SK-N-SH (cell line): ENCODE data around the gene SSC4D.
"Not testable (repeated sequence)": the region's sequence is repeated elsewhere in the genome, so short reads cannot be mapped to it uniquely, and the experiment has no call there.

Source experiments
- CTCF ChIP-seq: fragments of 200-600 bp; sonication (generic); IDR thresholded peaks from 2 replicates; pipeline ENCODE4 v1.6.1; 2017; ENCODE audit warnings: antibody characterized with exemption, mild to moderate bottlenecking, moderate library complexity
- EP300 ChIP-seq, 2 experiments: IDR thresholded peaks; 2 replicates each; pipeline versions ENCODE4 v1.4.0 to v1.6.1; 2012; ENCODE audit warnings: borderline replicate concordance in 1 of 2, low read depth in 1 of 2, low read length in 1 of 2
- EZH2phosphoT487 ChIP-seq: fragments of 200-600 bp; sonication (generic); IDR thresholded peaks from 2 replicates; pipeline ENCODE4 v1.6.1; 2017; ENCODE audit warnings: low read depth, mixed run types, mild to moderate bottlenecking, antibody characterized with exemption, moderate library complexity, borderline replicate concordance
- GABPA ChIP-seq: IDR thresholded peaks from 2 replicates; pipeline ENCODE4 v1.4.0; 2012; ENCODE audit warnings: low read depth, mild to moderate bottlenecking
- GATA2 ChIP-seq: sonication (generic); formaldehyde crosslinking; IDR thresholded peaks from 2 replicates; pipeline ENCODE4 v1.5.0; 2020; ENCODE audit warnings: mild to moderate bottlenecking, missing genetic modification reagents
- RFX5 ChIP-seq: IDR thresholded peaks from 2 replicates; pipeline ENCODE4 v1.6.1; 2012; ENCODE audit warnings: mild to moderate bottlenecking, improper control_type of control experiment, low read length
- USF2 ChIP-seq: fragments of 150-350 bp; IDR thresholded peaks from 2 replicates; pipeline ENCODE4 v1.6.1; 2017; ENCODE audit warnings: antibody characterized with exemption, low read length, low read depth, borderline replicate concordance
- TF ChIP-seq, protein P1 (sequence below): IDR thresholded peaks from 2 replicates; pipeline ENCODE4; 2012

- TF ChIP-seq CTCF; GABPA; EZH2phosphoT487; EP300 (IDR thresholded peaks at IDR 0.05; ENCODE audit: borderline replicate concordance in 1 of 2, low read depth in 1 of 2, low read length in 1 of 2); RFX5; USF2; GATA2: not testable (repeated sequence)
- TF ChIP-seq, protein P1, sequence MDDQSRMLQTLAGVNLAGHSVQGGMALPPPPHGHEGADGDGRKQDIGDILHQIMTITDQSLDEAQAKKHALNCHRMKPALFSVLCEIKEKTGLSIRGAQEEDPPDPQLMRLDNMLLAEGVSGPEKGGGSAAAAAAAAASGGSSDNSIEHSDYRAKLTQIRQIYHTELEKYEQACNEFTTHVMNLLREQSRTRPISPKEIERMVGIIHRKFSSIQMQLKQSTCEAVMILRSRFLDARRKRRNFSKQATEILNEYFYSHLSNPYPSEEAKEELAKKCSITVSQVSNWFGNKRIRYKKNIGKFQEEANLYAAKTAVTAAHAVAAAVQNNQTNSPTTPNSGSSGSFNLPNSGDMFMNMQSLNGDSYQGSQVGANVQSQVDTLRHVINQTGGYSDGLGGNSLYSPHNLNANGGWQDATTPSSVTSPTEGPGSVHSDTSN = not testable (repeated sequence)
These were observed 32.3 kb upstream of the SSC4D start for GRCh38 chr7:76441792-76442191.
